Liver (tissue), 9 donors: ENCODE measurements around the gene PTPRB. TPM values are rescaled to one million over a fixed set of nuclear protein-coding genes. Genes with fewer than 3 reads are reported as not detected.

Experiments used
- DNase-seq: peaks from one replicate; pipeline ENCODE4 v3.0.0-alpha.2; 2017; ENCODE audit warnings: low spot score
- H3K27ac ChIP-seq, 2 donors: one replicate each; pipeline ENCODE4 v1.7.0; 2013; ENCODE audit warnings: inconsistent platforms in 2 of 2, low read length in 2 of 2, control low read depth in 1 of 2, low read depth in 1 of 2, mild to moderate bottlenecking in 1 of 2
- H3K27me3 ChIP-seq, 4 donors: one replicate each; pipeline versions ENCODE4 v1.6.1 to v1.7.0; 2013; ENCODE audit warnings: low read length in 3 of 4, inconsistent platforms in 1 of 4, mild to moderate bottlenecking in 1 of 4, moderate library complexity in 1 of 4; ENCODE audit not compliant: control insufficient read depth in 4 of 4, insufficient read depth in 4 of 4
- H3K36me3 ChIP-seq, 4 donors: one replicate each; pipeline versions ENCODE4 v1.6.1 to v1.7.0; 2013; ENCODE audit warnings: low read length in 3 of 4, mild to moderate bottlenecking in 3 of 4, low read depth in 1 of 4, moderate library complexity in 1 of 4; ENCODE audit not compliant: control insufficient read depth in 4 of 4, insufficient read depth in 3 of 4
- H3K4me1 ChIP-seq, 4 donors: one replicate each; pipeline versions ENCODE4 v1.6.1 to v1.7.0; 2013; ENCODE audit warnings: low read length in 3 of 4, mild to moderate bottlenecking in 3 of 4, moderate library complexity in 1 of 4; ENCODE audit not compliant: control insufficient read depth in 4 of 4, insufficient read depth in 4 of 4
- H3K4me3 ChIP-seq, 3 donors: one replicate each; pipeline versions ENCODE4 v1.6.1 to v1.7.0; 2013; ENCODE audit warnings: low read length in 3 of 3, control low read depth in 1 of 3, low read depth in 1 of 3, mild to moderate bottlenecking in 1 of 3
- H3K9ac ChIP-seq, 2 donors: one replicate each; pipeline ENCODE4 v1.7.0; 2013; ENCODE audit warnings: low read length in 2 of 2, mild to moderate bottlenecking in 2 of 2, moderate library complexity in 2 of 2, control low read depth in 1 of 2, low read depth in 1 of 2
- H3K9me3 ChIP-seq, 4 donors: one replicate each; pipeline versions ENCODE4 v1.6.1 to v1.7.0; 2013; ENCODE audit warnings: low read length in 3 of 4; ENCODE audit not compliant: control insufficient read depth in 4 of 4
- EGR1 ChIP-seq, 2 donors: IDR thresholded peaks; 2 replicates each; pipeline ENCODE4 v1.6.1; 2016 to 2018; ENCODE audit warnings: antibody characterized with exemption in 2 of 2, low read depth in 2 of 2
- FOXA1 ChIP-seq: IDR thresholded peaks from 2 replicates; pipeline ENCODE4 v1.6.1; 2016; ENCODE audit warnings: antibody characterized with exemption
- GABPA ChIP-seq, 2 donors: IDR thresholded peaks in 1 of 2; conservative IDR thresholded peaks in 1 of 2; 2 replicates each; pipeline ENCODE4 v1.6.1; 2016; ENCODE audit warnings: antibody characterized with exemption in 2 of 2, mild to moderate bottlenecking in 1 of 2, moderate library complexity in 1 of 2
- HNF4A ChIP-seq, 2 donors: conservative IDR thresholded peaks; 2 replicates each; pipeline ENCODE4 v1.6.1; 2016; ENCODE audit warnings: antibody characterized with exemption in 2 of 2, mild to moderate bottlenecking in 2 of 2
- NR2F2 ChIP-seq: IDR thresholded peaks from 2 replicates; pipeline ENCODE4 v1.6.1; 2016; ENCODE audit warnings: antibody characterized with exemption
- RAD21 ChIP-seq, 2 donors: IDR thresholded peaks; 2 replicates each; pipeline ENCODE4 v1.6.1; 2016; ENCODE audit warnings: antibody characterized with exemption in 2 of 2, mild to moderate bottlenecking in 2 of 2
- RXRA ChIP-seq, 2 donors: IDR thresholded peaks; 2 replicates each; pipeline ENCODE4 v1.6.1; 2017 to 2018; ENCODE audit warnings: antibody characterized with exemption in 2 of 2, mild to moderate bottlenecking in 1 of 2
- SP1 ChIP-seq: IDR thresholded peaks from 2 replicates; pipeline ENCODE4 v1.6.1; 2018; ENCODE audit warnings: antibody characterized with exemption, mild to moderate bottlenecking
- TAF1 ChIP-seq: conservative IDR thresholded peaks from 2 replicates; pipeline ENCODE4 v1.6.1; 2016; ENCODE audit warnings: antibody characterized with exemption, mild to moderate bottlenecking
- YY1 ChIP-seq: IDR thresholded peaks from 2 replicates; pipeline ENCODE4 v1.6.1; 2016; ENCODE audit warnings: antibody characterized with exemption, mild to moderate bottlenecking
- WGBS: extraction: QIAGEN DNeasy Blood & Tissue Kit; methylation state at CpG from one replicate; pipeline ENCODE4 v1.1.7; 2013; 5-methylcytosine and 5-hydroxymethylcytosine counted together
- polyA plus RNA-seq, 2 donors: library from polyadenylated mRNA; stranded (reverse) in 1 of 2; unstranded in 1 of 2; fragments of 200-250 nt in 1 of 2; fragments of >200 nt in 1 of 2; fragmentation: Nextera tagmentation in 1 of 2; extraction: Ambion mirVana in 1 of 2; gene quantifications; one replicate each; pipeline versions ENCODE4 v1.2.1 to v1.2.3, GENCODE V29; 2013 to 2015
- total RNA-seq, 2 donors: library from RNA; depleted of rRNA; stranded (reverse); fragments of >200 nt; gene quantifications; one replicate each; pipeline ENCODE4 v1.2.3, GENCODE V29; 2014
- TF ChIP-seq, protein P1 (sequence below): IDR thresholded peaks from 2 replicates; pipeline ENCODE4 v1.6.1; 2016; ENCODE audit warnings: antibody characterized with exemption
- TF ChIP-seq, protein P2 (sequence below): IDR thresholded peaks from 2 replicates; pipeline ENCODE4 v1.6.1; 2016; ENCODE audit warnings: antibody characterized with exemption, mild to moderate bottlenecking
- TF ChIP-seq, protein P3 (sequence below): IDR thresholded peaks from 2 replicates; pipeline ENCODE4 v1.6.1; 2016; ENCODE audit warnings: antibody characterized with exemption
- TF ChIP-seq, protein P4 (sequence below): fragments of 150-350 bp; IDR thresholded peaks from 2 replicates; pipeline ENCODE4 v1.5.1; 2017; ENCODE audit warnings: improper control_type of control experiment, low read depth, low read length; ENCODE audit not compliant: missing input control
- donor health status: healthy.
- donor health status: healthy.
- donor health status: healthy.
- donor health status: healthy.
- donor health status: healthy.

PTPRB gene
- total and polyA plus RNA-seq, 4 donors, result 6.3 to 64.9 (median 8.4) TPM

DNA sequence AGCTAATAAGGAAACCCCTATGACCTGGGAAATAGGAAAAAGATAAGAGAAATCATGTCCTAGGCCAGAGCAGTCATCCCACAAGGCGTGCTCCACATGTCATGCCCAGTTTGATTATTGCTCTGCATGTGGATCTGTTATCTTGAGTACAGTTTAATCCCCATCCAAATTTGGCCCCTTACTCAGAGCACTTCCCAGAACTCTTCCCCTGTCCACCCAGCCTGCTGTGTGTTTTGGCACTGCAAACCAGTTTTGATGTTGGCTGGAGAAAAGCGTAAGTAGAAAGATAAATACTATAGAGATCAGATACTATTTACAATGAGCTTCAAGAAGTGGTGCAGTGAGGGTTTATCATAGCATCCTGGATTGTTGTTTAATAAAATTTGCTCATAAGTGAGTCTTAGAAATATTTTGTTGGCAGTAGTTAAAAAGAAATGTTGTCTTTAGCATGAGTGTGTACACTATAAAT lies 83.8 kb downstream of the PTPRB start:
- H3K4me1 ChIP-seq, result no peaks in the 10 kb centered on the region
- 64% methylated on average over 2 of the region's 2 CpGs for WGBS

DNA sequence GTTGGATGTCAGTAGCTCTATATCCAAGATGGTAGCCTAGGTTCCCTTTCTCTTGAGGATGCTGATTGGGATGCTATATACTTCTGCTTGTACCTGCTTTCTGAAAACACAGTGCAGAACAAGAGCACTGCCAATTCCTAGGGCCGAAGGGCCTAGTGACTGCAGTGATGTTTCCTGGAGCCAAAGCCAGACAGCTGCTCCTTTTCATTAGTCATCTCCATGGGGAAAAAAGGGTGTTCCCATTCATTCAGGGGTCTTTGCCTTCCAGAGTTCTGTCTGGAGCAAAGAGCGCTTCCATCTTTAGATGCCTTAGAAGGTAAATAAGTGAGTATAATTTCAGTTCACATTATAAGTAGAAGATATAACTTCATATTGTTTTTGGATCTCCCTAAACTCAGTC lies 85.5 kb downstream of the PTPRB start:
- no peaks in the 10 kb centered on the region for H3K9me3 ChIP-seq
- no peak overlapping the region for H3K4me3 ChIP-seq
- H3K27me3 ChIP-seq, result peaks cover 0 to 4% (median 0%) of the 10 kb centered on the region in 4 donors
- H3K36me3 ChIP-seq, result no peaks in the 10 kb centered on the region
- H3K9ac ChIP-seq, result no peak overlapping the region
- TF ChIP-seq RXRA (IDR thresholded peaks at IDR 0.05) (no peak), GABPA (IDR thresholded peaks at IDR 0.05 in 1 of 2, conservative IDR thresholded peaks at IDR 0.05 in 1 of 2) (no peak), FOXA1 (no peak), HNF4A (conservative IDR thresholded peaks at IDR 0.05) (no peak), TAF1 (no peak), SP1 (no peak), RAD21 (IDR thresholded peaks at IDR 0.05) (no peak), EGR1 (IDR thresholded peaks at IDR 0.05; ENCODE audit: low read depth in 2 of 2) (no peak)
- TF ChIP-seq, protein P1, sequence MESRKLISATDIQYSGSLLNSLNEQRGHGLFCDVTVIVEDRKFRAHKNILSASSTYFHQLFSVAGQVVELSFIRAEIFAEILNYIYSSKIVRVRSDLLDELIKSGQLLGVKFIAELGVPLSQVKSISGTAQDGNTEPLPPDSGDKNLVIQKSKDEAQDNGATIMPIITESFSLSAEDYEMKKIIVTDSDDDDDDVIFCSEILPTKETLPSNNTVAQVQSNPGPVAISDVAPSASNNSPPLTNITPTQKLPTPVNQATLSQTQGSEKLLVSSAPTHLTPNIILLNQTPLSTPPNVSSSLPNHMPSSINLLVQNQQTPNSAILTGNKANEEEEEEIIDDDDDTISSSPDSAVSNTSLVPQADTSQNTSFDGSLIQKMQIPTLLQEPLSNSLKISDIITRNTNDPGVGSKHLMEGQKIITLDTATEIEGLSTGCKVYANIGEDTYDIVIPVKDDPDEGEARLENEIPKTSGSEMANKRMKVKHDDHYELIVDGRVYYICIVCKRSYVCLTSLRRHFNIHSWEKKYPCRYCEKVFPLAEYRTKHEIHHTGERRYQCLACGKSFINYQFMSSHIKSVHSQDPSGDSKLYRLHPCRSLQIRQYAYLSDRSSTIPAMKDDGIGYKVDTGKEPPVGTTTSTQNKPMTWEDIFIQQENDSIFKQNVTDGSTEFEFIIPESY, result no peak
- TF ChIP-seq, protein P2, sequence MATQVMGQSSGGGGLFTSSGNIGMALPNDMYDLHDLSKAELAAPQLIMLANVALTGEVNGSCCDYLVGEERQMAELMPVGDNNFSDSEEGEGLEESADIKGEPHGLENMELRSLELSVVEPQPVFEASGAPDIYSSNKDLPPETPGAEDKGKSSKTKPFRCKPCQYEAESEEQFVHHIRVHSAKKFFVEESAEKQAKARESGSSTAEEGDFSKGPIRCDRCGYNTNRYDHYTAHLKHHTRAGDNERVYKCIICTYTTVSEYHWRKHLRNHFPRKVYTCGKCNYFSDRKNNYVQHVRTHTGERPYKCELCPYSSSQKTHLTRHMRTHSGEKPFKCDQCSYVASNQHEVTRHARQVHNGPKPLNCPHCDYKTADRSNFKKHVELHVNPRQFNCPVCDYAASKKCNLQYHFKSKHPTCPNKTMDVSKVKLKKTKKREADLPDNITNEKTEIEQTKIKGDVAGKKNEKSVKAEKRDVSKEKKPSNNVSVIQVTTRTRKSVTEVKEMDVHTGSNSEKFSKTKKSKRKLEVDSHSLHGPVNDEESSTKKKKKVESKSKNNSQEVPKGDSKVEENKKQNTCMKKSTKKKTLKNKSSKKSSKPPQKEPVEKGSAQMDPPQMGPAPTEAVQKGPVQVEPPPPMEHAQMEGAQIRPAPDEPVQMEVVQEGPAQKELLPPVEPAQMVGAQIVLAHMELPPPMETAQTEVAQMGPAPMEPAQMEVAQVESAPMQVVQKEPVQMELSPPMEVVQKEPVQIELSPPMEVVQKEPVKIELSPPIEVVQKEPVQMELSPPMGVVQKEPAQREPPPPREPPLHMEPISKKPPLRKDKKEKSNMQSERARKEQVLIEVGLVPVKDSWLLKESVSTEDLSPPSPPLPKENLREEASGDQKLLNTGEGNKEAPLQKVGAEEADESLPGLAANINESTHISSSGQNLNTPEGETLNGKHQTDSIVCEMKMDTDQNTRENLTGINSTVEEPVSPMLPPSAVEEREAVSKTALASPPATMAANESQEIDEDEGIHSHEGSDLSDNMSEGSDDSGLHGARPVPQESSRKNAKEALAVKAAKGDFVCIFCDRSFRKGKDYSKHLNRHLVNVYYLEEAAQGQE, result no peak
- TF ChIP-seq, protein P3, sequence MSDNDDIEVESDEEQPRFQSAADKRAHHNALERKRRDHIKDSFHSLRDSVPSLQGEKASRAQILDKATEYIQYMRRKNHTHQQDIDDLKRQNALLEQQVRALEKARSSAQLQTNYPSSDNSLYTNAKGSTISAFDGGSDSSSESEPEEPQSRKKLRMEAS, result no peak
- DNase-seq, result no peak
- no peaks in the 10 kb centered on the region for H3K4me1 ChIP-seq
- no peak overlapping the region for H3K27ac ChIP-seq
- WGBS, result 84% methylated on average over 2 of the region's 2 CpGs

More for the DNA sequence above, 83.8 kb downstream of the PTPRB start:
- no peak overlapping the region for H3K4me3 ChIP-seq
- DNase-seq, result no peak
- H3K27me3 ChIP-seq, result peaks cover 0 to 4% (median 0%) of the 10 kb centered on the region in 4 donors
- TF ChIP-seq SP1, result no peak
- TF ChIP-seq RXRA (IDR thresholded peaks at IDR 0.05), result no peak
- no peak for TF ChIP-seq YY1
- TF ChIP-seq, protein P4, sequence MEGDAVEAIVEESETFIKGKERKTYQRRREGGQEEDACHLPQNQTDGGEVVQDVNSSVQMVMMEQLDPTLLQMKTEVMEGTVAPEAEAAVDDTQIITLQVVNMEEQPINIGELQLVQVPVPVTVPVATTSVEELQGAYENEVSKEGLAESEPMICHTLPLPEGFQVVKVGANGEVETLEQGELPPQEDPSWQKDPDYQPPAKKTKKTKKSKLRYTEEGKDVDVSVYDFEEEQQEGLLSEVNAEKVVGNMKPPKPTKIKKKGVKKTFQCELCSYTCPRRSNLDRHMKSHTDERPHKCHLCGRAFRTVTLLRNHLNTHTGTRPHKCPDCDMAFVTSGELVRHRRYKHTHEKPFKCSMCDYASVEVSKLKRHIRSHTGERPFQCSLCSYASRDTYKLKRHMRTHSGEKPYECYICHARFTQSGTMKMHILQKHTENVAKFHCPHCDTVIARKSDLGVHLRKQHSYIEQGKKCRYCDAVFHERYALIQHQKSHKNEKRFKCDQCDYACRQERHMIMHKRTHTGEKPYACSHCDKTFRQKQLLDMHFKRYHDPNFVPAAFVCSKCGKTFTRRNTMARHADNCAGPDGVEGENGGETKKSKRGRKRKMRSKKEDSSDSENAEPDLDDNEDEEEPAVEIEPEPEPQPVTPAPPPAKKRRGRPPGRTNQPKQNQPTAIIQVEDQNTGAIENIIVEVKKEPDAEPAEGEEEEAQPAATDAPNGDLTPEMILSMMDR, result no peak
- peak; percentile 19 for TF ChIP-seq NR2F2
- TF ChIP-seq, protein P3, result no peak
- H3K9ac ChIP-seq, result no peak overlapping the region
- no peaks in the 10 kb centered on the region for H3K36me3 ChIP-seq
- H3K27ac ChIP-seq, result no peak overlapping the region
- H3K9me3 ChIP-seq, result no peaks in the 10 kb centered on the region
